ENCODE measurements around the gene CXCL12. TPM values are rescaled to one million over a fixed set of nuclear protein-coding genes. Genes with fewer than 3 reads are reported as not detected.

Gene CXCL12
- total RNA-seq, 2 donors from 2014 or later, result 17.5 to 56.2 TPM

DNA sequence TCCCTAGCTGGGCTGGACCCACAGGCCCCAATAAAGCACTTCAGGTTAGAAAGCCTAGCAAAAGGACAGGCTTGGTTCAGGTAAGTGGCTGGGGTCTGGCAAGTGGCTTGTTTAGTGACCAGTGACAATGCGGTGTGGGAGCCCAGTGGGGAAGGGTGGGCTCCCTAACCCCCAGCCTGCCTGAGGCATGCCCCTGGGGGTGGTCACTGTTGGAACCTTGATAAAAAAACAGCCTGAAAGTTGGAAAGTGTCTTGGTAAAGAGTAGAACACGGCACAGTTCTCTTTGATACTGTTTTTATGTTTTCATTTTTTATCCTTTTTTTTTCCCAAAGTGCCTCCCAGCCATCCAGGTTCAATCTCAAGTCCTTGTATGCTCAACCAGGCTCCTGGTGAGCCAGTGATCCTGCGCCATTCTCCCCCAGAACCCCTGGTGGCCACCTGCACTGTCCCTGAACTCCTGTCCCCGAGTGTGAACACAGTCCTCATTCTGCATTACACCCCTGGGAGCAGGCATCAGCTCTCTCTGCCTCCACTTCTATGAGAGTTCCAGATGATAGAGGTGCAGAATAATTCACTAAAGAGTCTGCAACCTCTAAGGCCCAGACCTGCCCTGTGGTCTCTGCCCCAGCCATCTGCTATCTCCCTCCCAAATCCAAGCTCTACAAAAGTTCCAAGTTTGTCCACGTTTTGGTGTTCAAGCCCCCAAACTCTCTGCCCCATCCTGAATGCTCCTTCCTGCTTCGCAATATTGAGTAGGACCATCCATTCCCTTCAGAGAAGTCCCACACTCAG, 15.0 kb upstream of the CXCL12 start:
- Histone ChIP-seq H3K4me1 (no peaks in the 10 kb centered on the region), H3K27me3 (no peaks in the 10 kb centered on the region), H3K9ac (ENCODE audit: low read depth in 2 of 2, low read length in 2 of 2) (no peak overlapping the region), H3K27ac (no peak overlapping the region), H3K36me3 (no peaks in the 10 kb centered on the region), H3K9me3 (no peaks in the 10 kb centered on the region), H3K4me3 (no peak overlapping the region)
- no peak for DNase-seq
- TF ChIP-seq, protein P1, sequence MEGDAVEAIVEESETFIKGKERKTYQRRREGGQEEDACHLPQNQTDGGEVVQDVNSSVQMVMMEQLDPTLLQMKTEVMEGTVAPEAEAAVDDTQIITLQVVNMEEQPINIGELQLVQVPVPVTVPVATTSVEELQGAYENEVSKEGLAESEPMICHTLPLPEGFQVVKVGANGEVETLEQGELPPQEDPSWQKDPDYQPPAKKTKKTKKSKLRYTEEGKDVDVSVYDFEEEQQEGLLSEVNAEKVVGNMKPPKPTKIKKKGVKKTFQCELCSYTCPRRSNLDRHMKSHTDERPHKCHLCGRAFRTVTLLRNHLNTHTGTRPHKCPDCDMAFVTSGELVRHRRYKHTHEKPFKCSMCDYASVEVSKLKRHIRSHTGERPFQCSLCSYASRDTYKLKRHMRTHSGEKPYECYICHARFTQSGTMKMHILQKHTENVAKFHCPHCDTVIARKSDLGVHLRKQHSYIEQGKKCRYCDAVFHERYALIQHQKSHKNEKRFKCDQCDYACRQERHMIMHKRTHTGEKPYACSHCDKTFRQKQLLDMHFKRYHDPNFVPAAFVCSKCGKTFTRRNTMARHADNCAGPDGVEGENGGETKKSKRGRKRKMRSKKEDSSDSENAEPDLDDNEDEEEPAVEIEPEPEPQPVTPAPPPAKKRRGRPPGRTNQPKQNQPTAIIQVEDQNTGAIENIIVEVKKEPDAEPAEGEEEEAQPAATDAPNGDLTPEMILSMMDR (IDR thresholded peaks at IDR 0.05), result no peak
- intact Hi-C loops (cut with DNase I), result no loop called here

DNA sequence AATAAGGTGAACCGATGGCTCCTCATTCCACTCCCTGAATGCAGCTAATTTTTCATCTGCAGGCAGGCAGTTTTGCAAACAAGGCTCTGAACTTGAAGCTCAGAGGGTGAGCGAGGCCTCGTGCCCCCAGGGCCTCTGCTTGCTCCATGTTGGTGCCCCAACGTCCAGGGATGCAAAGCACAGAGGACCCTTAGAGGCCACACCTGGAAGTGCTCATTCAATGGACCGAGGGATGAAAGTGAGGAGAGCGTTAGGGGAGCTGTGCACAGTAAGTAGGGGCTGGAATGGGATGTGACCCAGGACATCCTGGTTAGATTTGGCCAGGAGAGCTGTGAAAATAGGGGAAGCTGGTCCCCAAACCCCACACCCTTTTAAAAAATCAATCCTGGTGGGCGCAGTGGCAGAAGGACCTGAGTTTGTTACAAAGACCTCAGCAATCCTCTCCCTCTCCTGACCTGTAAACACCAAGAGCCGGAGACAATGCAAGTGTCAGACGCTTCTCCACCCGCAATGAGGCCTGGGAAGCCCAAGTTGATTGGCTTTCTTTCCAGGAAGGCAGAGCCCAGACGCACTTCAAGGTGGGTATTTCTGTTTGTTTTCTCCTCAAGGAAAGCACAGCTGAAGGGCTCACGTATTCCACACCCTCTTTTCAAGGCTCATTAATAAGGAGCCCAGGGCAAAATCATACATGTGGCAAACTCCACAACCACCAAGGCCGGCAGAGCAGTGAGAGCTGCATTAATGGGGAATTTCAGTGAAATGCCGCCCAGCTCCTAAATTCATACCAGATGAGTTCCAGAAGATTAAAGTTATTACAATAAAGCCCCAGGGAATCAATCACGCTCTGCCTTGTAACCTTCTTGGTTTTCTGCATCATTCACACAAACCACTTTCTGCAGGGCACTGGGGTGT, 14.1 kb upstream of the CXCL12 start:
- Histone ChIP-seq H3K36me3 (no peaks in the 10 kb centered on the region), H3K4me1 (no peaks in the 10 kb centered on the region), H3K4me3 (no peak overlapping the region), H3K27ac (no peak overlapping the region), H3K9me3 (no peaks in the 10 kb centered on the region), H3K27me3 (no peaks in the 10 kb centered on the region), H3K9ac (ENCODE audit: low read depth in 2 of 2, low read length in 2 of 2) (no peak overlapping the region)
- intact Hi-C loops (cut with DNase I), result no loop called here
- TF ChIP-seq, protein P1 (IDR thresholded peaks at IDR 0.05), result no peak
- DNase-seq, result no peak

- Histone ChIP-seq H3K4me1 (no peaks in the 10 kb centered on the region), H3K36me3 (no peaks in the 10 kb centered on the region), H3K27me3 (no peaks in the 10 kb centered on the region), H3K27ac (no peak overlapping the region), H3K9me3 (no peaks in the 10 kb centered on the region), H3K4me3 (no peak overlapping the region), H3K9ac (ENCODE audit: low read depth in 2 of 2, low read length in 2 of 2) (no peak overlapping the region)
- DNase-seq, result no peak
- TF ChIP-seq, protein P1 (IDR thresholded peaks at IDR 0.05), result no peak
- intact Hi-C loops (cut with DNase I), result no loop called here
These were observed 13.4 kb upstream of the CXCL12 start for GRCh38 chr10:44398271-44398670.

DNA sequence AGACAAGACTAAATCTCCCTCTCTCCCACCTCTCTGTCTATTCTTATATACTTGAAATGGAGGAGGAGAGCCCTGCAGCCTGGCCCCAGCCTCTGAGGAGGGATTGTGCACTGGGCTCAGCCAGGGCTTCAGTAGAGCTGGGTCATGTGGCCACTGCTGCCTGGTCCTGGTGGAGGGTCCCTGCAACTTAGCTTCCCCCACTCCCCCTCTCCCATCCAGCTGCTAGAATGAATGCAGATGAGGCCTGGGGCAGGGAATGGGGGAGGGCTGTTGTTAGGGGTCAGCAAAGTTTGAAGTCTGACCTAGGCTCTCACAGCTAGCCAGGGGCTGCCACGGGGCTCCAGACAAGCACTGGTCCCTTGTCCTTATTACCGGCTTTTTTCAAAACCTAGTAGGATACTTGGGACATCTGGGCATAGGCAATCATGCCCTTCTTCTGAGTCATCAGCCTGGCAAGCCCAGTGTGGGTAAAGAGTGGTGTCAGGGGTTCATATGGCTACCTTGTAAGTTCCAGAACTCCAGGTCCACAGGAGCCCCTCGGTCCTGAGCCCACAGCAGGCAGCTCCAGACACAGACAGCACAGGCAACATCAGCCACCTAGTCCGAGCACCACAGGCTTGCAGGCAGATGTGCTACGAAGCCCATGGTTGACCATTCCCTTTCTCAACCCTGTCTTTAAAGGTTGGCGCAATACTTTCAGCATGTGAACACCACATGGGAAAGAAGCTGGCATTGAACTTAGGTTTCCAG, 12.8 kb upstream of the CXCL12 start:
- Histone ChIP-seq H3K9ac (ENCODE audit: low read depth in 2 of 2, low read length in 2 of 2) (no peak overlapping the region), H3K4me3 (no peak overlapping the region), H3K4me1 (no peaks in the 10 kb centered on the region), H3K36me3 (no peaks in the 10 kb centered on the region), H3K27ac (no peak overlapping the region), H3K9me3 (no peaks in the 10 kb centered on the region), H3K27me3 (no peaks in the 10 kb centered on the region)
- no peak for DNase-seq
- intact Hi-C loops (cut with DNase I), result no loop called here
- TF ChIP-seq, protein P1 (IDR thresholded peaks at IDR 0.05), result no peak

DNA sequence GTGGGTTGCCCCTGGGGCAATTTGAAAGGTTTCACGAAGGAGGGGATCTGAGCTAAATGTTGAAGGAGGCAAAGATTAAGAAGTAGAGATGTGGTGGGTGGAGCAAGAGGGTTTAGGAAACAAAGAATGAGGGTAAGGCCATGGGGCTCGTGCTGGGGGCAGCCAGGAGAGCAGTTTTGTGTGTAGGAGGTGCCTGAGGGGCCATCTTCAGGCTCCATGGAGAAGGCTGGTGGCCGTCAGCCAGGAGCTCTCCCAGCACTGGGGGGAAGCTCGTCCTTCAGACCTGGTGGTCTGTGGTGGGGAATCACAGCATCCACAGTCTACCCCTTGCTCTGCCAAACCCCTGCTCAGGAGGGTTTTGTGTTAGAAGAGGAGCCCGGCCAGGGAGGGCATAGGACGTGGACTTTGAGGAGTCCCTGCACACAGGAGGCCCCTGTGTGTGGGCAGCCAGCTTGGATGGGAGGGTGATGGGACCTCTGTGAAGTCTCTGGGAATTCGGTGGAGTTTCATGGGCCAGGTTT, 11.8 kb upstream of the CXCL12 start:
- Histone ChIP-seq H3K36me3 (no peaks in the 10 kb centered on the region), H3K27me3 (no peaks in the 10 kb centered on the region), H3K9ac (ENCODE audit: low read depth in 2 of 2, low read length in 2 of 2) (no peak overlapping the region), H3K9me3 (no peaks in the 10 kb centered on the region), H3K27ac (no peak overlapping the region), H3K4me3 (no peak overlapping the region), H3K4me1 (no peaks in the 10 kb centered on the region)
- no peak for DNase-seq
- intact Hi-C loops (cut with DNase I), result no loop called here
- TF ChIP-seq, protein P1 (IDR thresholded peaks at IDR 0.05), result no peak
